NCI-H748 (cell line): ENCODE results near the gene RNF150.

Experiments
- DNase-seq: peaks from one replicate; lab custom pipeline; 2025; ENCODE audit not compliant: unreplicated experiment; lab: John Stamatoyannopoulos, UW

RNF150 gene

GRCh38 chr4:140986045-140986444, 147.2 kb downstream of the RNF150 start:
- DNase-seq, result no peak

GRCh38 chr4:140982613-140983340, 150.5 kb downstream of the RNF150 start:
- DNase-seq, result no peak

GRCh38 chr4:140980426-140981200, 152.7 kb downstream of the RNF150 start:
- no peak for DNase-seq

DNA sequence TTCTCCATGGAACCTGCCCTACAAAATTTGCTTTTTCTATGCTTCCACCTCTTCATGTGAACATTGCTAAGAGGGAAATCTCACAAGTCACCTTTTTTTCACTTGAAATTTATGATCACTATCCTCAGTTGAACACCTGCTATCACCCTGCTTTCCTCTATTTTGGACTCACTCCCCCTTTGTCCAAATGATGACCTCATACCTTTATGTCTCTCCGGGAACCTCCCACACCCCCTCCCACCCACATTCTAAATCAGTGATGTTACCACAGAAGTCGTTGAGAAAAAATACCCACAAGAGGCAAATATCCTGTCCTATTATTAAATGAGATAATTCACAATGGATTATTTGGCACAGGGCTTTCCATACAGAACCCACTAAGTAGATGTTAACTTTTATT, 156.5 kb downstream of the RNF150 start:
- no peak for DNase-seq

DNA sequence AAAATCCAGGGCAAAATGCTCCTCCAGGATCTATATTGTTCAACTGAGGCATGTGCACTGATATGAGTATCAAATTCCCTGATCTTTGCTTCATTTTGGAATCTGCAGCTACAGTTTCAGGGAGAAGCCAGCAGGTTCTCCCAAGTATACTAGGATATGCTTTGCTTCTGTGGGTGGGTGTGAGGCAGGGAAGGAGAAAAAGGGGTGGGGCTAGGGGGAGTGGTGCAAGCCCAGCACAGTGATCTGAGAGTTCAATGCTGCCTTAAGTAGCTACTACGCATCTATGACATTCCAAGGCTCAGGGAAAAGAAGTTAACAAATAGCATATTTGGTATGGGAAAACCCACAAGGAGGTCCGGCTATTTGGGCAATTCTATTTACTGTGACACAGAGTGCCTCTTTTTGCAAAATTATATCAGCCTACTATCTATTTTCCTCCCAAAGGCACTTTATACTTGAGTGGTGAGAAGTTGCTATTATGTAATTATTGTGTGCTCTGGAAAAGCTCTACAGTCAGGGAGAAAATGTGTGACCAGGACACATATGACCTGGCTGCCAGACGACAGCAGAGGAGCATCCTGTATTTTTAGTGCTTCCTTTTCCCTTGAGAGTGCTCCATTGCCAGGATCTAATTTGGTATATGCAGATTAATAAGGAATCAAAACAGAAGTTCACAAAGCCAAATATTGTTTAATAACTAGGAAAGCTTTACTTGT, 162.0 kb downstream of the RNF150 start:
- no peak for DNase-seq

DNA sequence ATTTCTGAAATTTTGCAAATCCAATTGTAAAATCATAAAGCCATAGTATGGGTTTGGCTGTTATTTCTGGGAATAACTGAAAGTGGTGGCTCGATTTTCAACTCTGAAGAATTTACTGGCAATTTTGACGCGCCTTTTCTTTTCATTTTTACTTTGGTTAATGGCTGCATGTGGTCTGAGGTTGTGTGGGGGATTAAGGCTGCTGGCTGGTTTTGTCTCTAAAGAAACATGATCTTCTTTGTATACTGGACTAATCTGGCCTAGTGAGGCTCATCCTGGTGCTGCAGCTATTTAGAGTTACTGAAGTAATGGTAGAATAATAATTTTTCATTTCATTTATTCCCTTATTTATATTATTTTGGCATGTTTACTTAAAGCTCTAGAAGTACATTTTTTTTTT, 164.0 kb downstream of the RNF150 start:
- no peak for DNase-seq

- DNase-seq, result no peak
Measured at GRCh38 chr4:140968371-140968770, 164.9 kb downstream of the RNF150 start.

DNA sequence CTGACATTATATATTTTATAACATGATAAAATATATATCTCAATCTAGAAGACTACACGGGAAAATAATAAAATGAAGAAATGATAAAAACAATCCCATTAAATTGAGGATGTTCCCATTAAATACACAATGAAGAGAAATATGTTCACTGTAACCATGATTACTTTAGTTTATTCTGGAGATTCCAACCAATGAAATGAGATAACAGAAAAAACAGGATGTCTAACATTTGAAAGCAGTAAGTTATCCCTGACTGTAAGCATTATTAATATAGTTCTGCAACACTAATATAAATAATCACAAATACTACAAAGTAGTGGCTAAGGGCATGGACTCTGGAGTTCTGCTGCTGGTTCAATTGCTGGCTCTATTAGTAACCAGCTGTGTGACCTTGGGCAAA, 169.4 kb downstream of the RNF150 start:
- no peak for DNase-seq

GRCh38 chr4:140955641-140956040, 177.6 kb downstream of the RNF150 start:
- DNase-seq, result no peak

DNA sequence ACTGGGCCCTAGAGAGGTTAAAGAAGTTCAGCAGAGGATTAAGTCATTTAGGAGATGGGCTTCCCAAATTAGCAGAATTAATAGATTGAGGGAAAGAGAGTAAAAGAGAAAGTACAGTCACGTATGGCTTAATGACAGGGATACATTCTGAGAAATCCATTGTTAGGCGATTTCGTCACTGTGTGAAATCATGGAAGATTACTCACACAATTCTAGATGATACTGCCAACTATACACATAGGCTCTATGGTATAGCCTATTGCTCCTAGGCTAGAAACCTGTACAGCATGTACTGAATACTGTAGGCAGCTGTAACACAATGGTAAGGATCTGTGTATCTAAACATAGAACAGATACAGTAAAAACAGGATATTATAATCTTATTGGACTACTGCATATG, 180.6 kb downstream of the RNF150 start:
- no peak for DNase-seq

DNA sequence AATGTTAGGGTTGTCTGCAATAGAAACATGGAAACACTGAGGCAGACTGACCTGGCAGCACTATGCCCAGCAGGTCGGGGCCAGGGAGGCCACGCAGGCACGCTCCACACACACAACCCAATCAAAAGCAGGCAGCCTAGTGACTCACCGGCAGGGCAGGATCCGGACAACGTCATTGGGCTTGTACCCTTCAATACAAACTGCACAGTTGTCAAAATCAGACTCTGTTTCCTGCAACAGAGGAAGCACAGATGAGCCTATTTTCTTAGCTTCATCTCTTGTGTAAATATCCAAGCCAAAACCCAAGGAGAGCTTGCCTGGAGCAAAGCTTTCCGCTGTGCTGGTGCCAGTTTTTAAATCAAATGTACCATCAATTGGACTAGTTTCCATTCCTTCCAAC, 185.8 kb downstream of the RNF150 start:
- DNase-seq, result no peak

GRCh38 chr4:140945106-140945505, 188.2 kb downstream of the RNF150 start:
- no peak for DNase-seq

GRCh38 chr4:140944572-140944971, 188.7 kb downstream of the RNF150 start:
- no peak for DNase-seq

GRCh38 chr4:140944199-140944515, 189.1 kb downstream of the RNF150 start:
- DNase-seq, result no peak

DNA sequence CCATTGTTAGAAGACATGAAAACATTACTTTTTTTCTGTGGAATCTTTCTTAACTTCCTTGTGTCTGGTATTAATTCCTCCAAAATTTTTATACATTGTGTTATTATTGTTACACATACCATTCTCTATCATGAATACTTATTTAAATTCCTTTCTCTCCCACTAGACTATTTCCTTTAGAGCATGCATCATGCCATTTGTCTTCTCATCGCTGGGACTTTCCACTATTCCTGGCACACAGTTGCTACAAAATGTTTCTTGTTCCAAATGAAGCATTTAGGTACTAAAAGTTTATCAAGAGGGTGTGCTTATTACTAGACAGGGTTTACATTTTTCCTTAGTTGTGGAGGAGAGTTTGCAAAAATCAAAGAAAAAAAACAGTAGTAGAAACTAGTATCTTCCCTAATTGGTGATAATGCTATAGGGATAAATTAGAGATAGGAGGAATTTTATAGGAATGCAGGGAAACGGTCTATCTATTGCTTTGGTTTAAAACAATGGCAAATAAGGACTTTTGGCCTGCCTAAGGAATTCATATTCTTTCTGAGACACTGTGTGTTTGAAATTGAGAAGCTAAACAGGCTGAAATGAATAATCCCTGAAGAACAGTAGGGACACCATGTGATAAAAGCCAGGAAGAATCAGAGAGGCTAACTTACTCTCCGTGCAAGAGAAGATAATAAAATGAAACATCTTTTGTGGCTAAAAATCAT, 189.6 kb downstream of the RNF150 start:
- DNase-seq, result no peak

GRCh38 chr4:140940589-140940988, 192.7 kb downstream of the RNF150 start:
- no peak for DNase-seq

DNA sequence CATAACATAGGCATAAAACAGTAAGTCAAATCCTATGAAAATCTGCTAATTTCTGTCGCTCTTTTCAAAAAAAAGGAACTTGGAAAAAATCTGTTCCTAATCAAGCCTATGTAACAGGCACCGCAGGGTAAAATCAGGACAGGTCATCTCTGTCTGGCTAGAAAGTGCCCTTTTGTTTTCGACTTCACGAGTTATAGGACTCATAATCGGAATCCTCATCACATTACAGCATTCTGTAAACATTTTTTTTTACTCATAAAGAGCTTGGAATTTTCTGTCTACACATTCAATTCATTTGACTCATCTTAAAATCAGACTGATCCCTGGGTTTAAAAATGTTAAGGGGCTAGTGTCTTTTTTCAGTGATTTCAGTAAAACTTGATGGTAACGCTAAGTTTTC, 195.4 kb downstream of the RNF150 start:
- DNase-seq, result no peak

- no peak for DNase-seq
Measured at GRCh38 chr4:140935254-140935653, 198.0 kb downstream of the RNF150 start.

- DNase-seq, result no peak
Measured at GRCh38 chr4:140932501-140933045, 200.7 kb downstream of the RNF150 start.

DNA sequence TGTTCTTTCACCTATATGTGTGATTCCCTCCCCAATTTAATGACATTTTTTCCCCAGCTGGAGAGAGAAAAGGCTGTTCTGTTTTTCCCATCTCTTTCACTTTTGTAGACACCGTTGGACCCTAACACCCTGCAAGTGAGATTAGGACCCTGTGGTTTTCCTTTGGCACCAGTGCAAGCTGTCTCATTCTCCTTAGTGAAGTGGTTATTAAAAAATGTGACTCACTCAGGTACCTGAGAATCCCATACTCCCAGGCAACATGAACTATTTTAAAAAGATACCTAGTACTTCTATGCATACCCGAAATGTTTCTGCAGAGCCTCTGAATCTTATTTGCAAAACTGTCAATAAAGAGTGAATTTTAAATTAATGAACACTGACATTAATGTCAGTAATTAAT, 201.4 kb downstream of the RNF150 start:
- DNase-seq, result no peak

DNA sequence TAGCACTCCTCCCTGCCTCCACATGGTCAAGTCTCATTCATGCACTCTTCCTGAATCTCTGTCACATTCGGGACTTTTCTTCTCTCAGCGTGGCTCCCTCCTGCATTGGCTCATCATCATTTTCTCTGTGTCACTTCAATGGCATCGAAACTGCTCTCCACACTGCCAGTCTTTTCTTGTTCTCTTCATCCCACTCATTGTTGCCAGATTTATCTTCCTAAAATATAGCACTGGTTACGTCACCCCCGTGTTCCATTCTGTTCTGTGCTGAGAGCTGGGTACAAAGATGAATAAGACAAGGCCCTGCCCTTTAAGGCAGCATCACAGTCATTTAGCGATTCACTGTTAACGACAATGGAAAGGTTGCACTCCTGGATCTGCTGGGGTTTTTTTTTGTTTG, 202.7 kb downstream of the RNF150 start:
- no peak for DNase-seq
